ENCODE data around the gene TFAP2B. TPM values are rescaled to one million over a fixed set of nuclear protein-coding genes. Genes with fewer than 3 reads are reported as not detected.
A peak's percentile ranks its signal among the peaks of the same experiment; 100 is the strongest.

Gene TFAP2B
- total RNA-seq, 1 experiment from 2014 or later = not detected

DNA sequence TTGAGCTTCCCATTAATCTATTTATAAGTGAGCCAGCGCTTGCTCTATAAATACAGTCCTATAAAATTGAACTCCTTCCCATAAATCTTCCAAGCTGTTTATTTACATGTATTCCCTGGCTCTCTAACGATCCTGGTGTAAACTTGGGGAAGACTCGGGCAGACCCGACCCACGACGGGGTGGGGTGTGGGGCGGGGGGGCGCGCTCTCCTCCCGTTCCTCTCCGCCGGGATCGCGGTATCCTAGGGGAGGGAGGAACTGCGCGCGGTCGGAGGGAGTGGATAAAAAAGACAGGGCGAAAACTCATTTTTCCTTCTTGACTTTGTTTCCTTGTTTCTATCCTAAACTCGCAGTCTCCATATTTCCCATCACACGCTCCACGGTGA lies 31.1 kb downstream of the TFAP2B start:
- H4K91ac ChIP-seq (ENCODE audit: insufficient read length, low read depth, low read length) = no peak overlapping the region
- peaks cover 44 to 64% of the 10 kb centered on the region in 2 experiments for H3K4me1 Mint-ChIP-seq
- H3K18ac ChIP-seq (ENCODE audit: insufficient read length, low read depth, low read length) = no peak overlapping the region
- H2BK20ac ChIP-seq (ENCODE audit: low read depth, low read length, poor library complexity, severe bottlenecking) = no peak overlapping the region
- no peak overlapping the region for H3K14ac ChIP-seq (ENCODE audit: insufficient read depth, low read length)
- no peaks in the 10 kb centered on the region for H3K79me2 ChIP-seq (ENCODE audit: insufficient read depth, low read length)
- H3K56ac ChIP-seq (ENCODE audit: insufficient read length, low read depth, low read length) = no peak overlapping the region
- H3K36me3 Mint-ChIP-seq (ENCODE audit: insufficient read depth in 1 of 3, low read depth in 3 of 3) = no peaks in the 10 kb centered on the region; a peak in 1 of 7 replicates
- no peak overlapping the region for H3K4ac ChIP-seq (ENCODE audit: low read depth, low read length)
- H3K4me2 ChIP-seq (ENCODE audit: insufficient read depth, insufficient read length, low read length) = peak overlapping the region; percentile 93
- H3K23ac ChIP-seq (ENCODE audit: insufficient read length, low read depth, low read length) = no peak overlapping the region
- no CpG with 5 or more reads among the region's 22 CpGs for WGBS (ENCODE audit: extremely low coverage, insufficient read length, low lambda C conversion rate)
- H3T11ph ChIP-seq (ENCODE audit: low read length) = no peak overlapping the region
- H2BK15ac ChIP-seq (ENCODE audit: low read depth, low read length) = no peak overlapping the region
- H4K5ac ChIP-seq (ENCODE audit: insufficient read length, low read depth, low read length) = no peak overlapping the region
- no peak overlapping the region for H2BK120ac ChIP-seq (ENCODE audit: low read depth, low read length, poor library complexity, severe bottlenecking)
- H3K79me1 ChIP-seq (ENCODE audit: insufficient read depth, low read depth, low read length, poor library complexity, severe bottlenecking) = no peaks in the 10 kb centered on the region
- H2AFZ ChIP-seq (ENCODE audit: low read length) = no peak overlapping the region
- H3K9ac ChIP-seq (ENCODE audit: extremely low read depth, insufficient read length, low read length) = no peak overlapping the region
- H3K4me1 ChIP-seq (ENCODE audit: insufficient read depth, low read length) = no peaks in the 10 kb centered on the region; the same call in 1 of the 2 replicates
- H3K27me3 Mint-ChIP-seq (ENCODE audit: low read depth) = peaks cover 100% of the 10 kb centered on the region
- no peak overlapping the region for H3K27ac Mint-ChIP-seq
- H4K20me1 ChIP-seq (ENCODE audit: control insufficient read depth, insufficient read depth, insufficient read length) = no peaks in the 10 kb centered on the region
- H3K23me2 ChIP-seq (ENCODE audit: insufficient read length, low read depth, low read length, poor library complexity, severe bottlenecking) = peaks cover 12% of the 10 kb centered on the region
- H3K27ac ChIP-seq (ENCODE audit: insufficient read length, low read depth, low read length) = no peak overlapping the region
- peaks cover 88% of the 10 kb centered on the region for H3K27me3 ChIP-seq (ENCODE audit: insufficient read depth, low read length)
- TF ChIP-seq, protein P1, sequence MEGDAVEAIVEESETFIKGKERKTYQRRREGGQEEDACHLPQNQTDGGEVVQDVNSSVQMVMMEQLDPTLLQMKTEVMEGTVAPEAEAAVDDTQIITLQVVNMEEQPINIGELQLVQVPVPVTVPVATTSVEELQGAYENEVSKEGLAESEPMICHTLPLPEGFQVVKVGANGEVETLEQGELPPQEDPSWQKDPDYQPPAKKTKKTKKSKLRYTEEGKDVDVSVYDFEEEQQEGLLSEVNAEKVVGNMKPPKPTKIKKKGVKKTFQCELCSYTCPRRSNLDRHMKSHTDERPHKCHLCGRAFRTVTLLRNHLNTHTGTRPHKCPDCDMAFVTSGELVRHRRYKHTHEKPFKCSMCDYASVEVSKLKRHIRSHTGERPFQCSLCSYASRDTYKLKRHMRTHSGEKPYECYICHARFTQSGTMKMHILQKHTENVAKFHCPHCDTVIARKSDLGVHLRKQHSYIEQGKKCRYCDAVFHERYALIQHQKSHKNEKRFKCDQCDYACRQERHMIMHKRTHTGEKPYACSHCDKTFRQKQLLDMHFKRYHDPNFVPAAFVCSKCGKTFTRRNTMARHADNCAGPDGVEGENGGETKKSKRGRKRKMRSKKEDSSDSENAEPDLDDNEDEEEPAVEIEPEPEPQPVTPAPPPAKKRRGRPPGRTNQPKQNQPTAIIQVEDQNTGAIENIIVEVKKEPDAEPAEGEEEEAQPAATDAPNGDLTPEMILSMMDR (conservative IDR thresholded peaks at IDR 0.05) = no peak
- no peak overlapping the region for H4K8ac ChIP-seq (replicated peaks; ENCODE audit: insufficient read length, low read depth, low read length)
- H2BK12ac ChIP-seq (ENCODE audit: insufficient read length, low read depth, low read length) = no peak overlapping the region
- DNase-seq = peak; percentile 32
- no peak overlapping the region for H2BK5ac ChIP-seq (ENCODE audit: insufficient read length, low read length)
- peaks cover 0 to 6% of the 10 kb centered on the region in 2 experiments; a peak in 1 of 5 replicates for H3K9me3 Mint-ChIP-seq
- H3K4me3 Mint-ChIP-seq = peak overlapping the region; percentile 52 to 81
- no peak overlapping the region for H2AK5ac ChIP-seq (ENCODE audit: insufficient read length, low read length)
- H3K9me3 ChIP-seq (ENCODE audit: control insufficient read depth, low read depth, low read length) = no peaks in the 10 kb centered on the region

Data from H9 (cell line).